BJ (cell line): ENCODE results near the gene SH3RF3. TPM values are rescaled to one million over a fixed set of nuclear protein-coding genes. Genes with fewer than 3 reads are reported as not detected.

Experiments
- CTCF ChIA-PET: fragments of 350-600 bp; formaldehyde crosslinking; extraction: SDS; loops from one replicate; lab custom pipeline; 2021; ENCODE audit warnings: antibody characterized with exemption, inconsistent platforms; lab: Yijun Ruan, JAX
- POLR2A ChIA-PET: fragments of 300-600 bp; sonication (Branson Sonifier 250); formaldehyde crosslinking; extraction: SDS; loops from one replicate; lab custom pipeline; 2021; ENCODE audit warnings: antibody characterized with exemption; lab: Charles Lee
- DNase-seq: peaks from one replicate; pipeline ENCODE4 v3.0.0-alpha.2; 2011; ENCODE audit warnings: low read depth
- H3K27me3 ChIP-seq: 2 replicates; pipeline ENCODE4 v1.6.0; 2011; ENCODE audit warnings: low read length; ENCODE audit not compliant: control insufficient read depth, insufficient read depth
- H3K36me3 ChIP-seq: 2 replicates; pipeline ENCODE4 v1.5.1; 2011; ENCODE audit warnings: low read length; ENCODE audit not compliant: control insufficient read depth, insufficient read depth
- H3K4me3 ChIP-seq: 2 replicates; pipeline ENCODE4 v1.5.1; 2011; ENCODE audit warnings: low read depth, mild to moderate bottlenecking, control low read depth, low read length
- polyA plus RNA-seq: library from polyadenylated mRNA; depleted of rRNA; stranded (reverse); fragments of >200 nt; gene quantifications from 2 replicates; pipeline ENCODE4 v1.2.3, GENCODE V29; 2011
- TF ChIP-seq, protein P1 (sequence below): IDR thresholded peaks from 2 replicates; pipeline ENCODE4 v1.5.1; 2011; ENCODE audit warnings: low read depth, mild to moderate bottlenecking, control low read depth, inconsistent platforms, low read length, moderate library complexity; ENCODE audit not compliant: insufficient read depth

SH3RF3 gene
- polyA plus RNA-seq, 1 experiment, result 3.6 TPM

DNA sequence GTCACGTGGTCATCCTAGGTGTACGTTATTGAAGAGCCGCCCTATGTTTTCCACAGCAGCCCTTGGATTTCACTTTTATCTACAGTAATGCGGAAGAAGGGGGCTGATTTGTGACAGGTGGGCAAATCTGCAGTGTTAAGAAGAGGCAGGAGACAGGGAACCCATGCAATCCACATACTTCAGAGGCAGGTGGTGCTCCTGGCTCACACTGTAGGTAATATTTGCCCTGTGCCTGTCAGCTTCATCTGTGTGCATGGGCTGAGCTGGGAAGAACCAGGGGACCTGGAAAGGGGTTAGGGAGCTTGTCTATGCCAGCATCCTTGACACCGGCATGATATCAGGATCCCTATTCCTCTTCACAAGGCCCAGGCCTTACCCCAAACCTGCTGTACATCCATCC, 183.9 kb downstream of the SH3RF3 start:
- H3K4me3 ChIP-seq, result no peak overlapping the region
- no peaks in the 10 kb centered on the region for H3K27me3 ChIP-seq
- no peak for DNase-seq
- POLR2A ChIA-PET, result no interaction called here
- no peaks in the 10 kb centered on the region for H3K36me3 ChIP-seq
- CTCF ChIA-PET, result interaction anchor here (1.6 kb wide), 1 partner anchor 197 kb away, joined by 4 read pairs; no protein-coding TSS in a partner anchor
- TF ChIP-seq, protein P1, sequence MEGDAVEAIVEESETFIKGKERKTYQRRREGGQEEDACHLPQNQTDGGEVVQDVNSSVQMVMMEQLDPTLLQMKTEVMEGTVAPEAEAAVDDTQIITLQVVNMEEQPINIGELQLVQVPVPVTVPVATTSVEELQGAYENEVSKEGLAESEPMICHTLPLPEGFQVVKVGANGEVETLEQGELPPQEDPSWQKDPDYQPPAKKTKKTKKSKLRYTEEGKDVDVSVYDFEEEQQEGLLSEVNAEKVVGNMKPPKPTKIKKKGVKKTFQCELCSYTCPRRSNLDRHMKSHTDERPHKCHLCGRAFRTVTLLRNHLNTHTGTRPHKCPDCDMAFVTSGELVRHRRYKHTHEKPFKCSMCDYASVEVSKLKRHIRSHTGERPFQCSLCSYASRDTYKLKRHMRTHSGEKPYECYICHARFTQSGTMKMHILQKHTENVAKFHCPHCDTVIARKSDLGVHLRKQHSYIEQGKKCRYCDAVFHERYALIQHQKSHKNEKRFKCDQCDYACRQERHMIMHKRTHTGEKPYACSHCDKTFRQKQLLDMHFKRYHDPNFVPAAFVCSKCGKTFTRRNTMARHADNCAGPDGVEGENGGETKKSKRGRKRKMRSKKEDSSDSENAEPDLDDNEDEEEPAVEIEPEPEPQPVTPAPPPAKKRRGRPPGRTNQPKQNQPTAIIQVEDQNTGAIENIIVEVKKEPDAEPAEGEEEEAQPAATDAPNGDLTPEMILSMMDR, result no peak

DNA sequence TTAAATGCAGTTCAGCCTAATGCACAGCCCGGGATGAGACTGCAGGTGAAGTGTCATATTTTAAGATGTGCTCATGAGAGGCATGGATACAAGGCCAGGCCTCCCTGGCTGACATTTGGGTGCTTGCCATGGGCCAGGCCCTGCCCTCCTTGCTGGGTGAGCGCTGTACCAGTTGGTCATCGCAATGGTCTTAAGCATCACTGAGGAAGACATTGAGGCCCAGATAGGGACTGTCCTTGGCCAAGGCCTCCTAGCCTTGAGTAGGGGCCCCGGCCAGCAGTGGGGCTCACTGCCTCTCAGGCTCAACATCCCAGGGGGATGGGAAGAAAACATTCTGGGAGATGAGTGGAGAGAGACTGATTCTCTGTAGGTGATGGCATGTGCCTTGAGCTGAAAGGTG, 184.3 kb downstream of the SH3RF3 start:
- CTCF ChIA-PET, result no interaction called here
- DNase-seq, result no peak
- TF ChIP-seq, protein P1, result no peak
- H3K27me3 ChIP-seq, result no peaks in the 10 kb centered on the region
- H3K4me3 ChIP-seq, result no peak overlapping the region
- no peaks in the 10 kb centered on the region for H3K36me3 ChIP-seq
- POLR2A ChIA-PET, result no interaction called here

DNA sequence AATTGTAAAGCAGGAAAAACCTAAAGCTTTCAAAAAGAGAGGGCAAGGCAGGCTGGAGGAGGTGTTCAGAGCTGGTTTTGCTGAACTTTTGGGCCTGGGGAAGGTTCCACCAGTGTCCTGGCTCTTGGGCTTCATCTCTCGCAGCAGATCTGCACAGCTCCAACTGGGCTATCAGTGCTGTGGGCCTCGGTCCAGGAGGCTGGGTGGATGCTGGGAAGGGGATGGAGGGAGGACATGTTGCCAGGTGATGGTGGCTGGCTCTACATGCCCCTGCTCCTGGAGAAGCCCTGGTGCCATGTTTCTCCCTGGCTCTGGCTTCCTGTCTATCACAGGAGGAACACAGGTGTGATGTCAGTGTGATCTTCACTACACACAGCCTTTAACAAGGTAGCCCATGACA, 187.1 kb downstream of the SH3RF3 start:
- ChIA-PET POLR2A (no interaction called here), CTCF (no interaction called here)
- TF ChIP-seq, protein P1, result no peak
- Histone ChIP-seq H3K27me3 (no peaks in the 10 kb centered on the region), H3K36me3 (no peaks in the 10 kb centered on the region), H3K4me3 (no peak overlapping the region)
- DNase-seq, result no peak

DNA sequence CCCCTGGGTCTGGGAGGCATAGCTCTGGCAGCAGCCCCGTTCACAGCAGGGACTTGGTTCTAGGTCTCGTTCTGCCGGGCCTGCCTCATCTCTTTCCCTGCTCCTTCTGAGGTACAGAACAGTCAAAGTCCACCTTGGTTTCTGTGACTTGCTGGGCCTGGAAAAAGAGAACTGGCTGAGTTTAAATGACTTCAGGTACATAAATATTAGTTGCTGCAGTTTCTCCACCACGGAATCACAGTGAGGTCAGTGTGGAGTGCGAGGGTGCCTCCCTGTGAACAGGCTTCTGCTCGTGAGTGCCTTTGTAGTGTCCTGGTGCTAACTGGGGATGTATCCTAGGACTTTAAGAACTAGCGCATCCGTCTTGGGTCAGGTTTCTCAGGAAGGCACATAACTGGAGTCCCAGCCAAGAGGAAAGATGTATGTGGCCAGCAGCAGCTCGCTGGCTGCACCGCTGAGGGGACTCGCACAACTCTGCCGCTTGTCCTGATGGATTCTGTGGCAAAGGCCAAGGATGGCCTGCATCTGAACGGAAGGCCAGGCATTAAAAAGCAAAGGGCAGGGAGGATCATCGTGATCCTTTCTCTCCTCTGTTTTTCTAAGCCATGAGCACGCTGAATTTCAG, 188.6 kb downstream of the SH3RF3 start:
- CTCF ChIA-PET, result interaction anchor here (0.6 kb wide), 1 partner anchor 193 kb away, joined by 3 read pairs; no protein-coding TSS in a partner anchor
- DNase-seq, result no peak
- TF ChIP-seq, protein P1, result no peak
- H3K4me3 ChIP-seq, result no peak overlapping the region
- no peaks in the 10 kb centered on the region for H3K27me3 ChIP-seq
- POLR2A ChIA-PET, result no interaction called here
- no peaks in the 10 kb centered on the region for H3K36me3 ChIP-seq

DNA sequence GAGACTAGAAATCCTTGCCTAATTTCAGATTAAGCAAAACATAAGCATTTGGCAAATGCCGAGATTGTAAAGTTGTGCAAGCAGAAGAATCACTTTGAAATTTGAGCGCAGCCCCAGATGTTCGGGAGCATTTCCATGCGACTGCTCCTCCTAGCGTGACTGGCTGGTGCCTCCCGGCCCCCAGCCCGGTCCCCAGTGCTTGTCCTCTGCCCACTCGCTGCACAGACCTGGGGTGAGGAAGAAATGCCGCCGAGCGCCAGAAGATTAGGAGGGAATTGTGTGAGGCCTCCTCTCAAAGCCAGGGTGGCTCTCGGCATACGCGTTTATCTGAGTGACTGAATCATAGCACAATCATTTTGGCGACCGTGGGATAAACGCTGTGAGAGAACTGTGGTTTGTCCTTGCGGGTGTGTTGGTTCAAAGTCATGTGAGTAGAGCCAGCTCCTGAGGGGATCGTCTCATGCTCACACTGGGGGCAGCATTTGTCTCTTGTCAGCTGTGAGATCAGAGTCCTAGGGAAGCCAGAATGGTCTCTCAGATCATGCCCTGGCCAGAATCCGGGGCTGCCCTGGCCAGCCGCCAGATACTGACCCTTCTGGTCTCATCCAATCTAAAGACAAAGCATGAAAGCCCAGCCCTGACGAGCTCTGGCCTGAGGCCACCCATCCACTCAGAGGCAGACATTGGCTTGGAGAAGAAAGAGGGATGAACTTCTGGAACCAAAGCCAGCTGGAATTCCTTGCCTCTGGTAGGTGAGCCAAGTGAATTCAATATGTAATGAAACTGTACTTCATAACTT, 189.3 kb downstream of the SH3RF3 start:
- H3K27me3 ChIP-seq, result no peaks in the 10 kb centered on the region
- ChIA-PET POLR2A (no interaction called here), CTCF (interaction anchor here (1.4 kb wide), 1 partner anchor 192 kb away, joined by 8 read pairs; no protein-coding TSS in a partner anchor)
- TF ChIP-seq, protein P1, result peak; percentile 47
- peak; percentile 89 for DNase-seq
- H3K36me3 ChIP-seq, result no peaks in the 10 kb centered on the region
- H3K4me3 ChIP-seq, result peak overlapping the region; percentile 16
